SU-DHL-6 (cell line): Measurements from ENCODE around the gene IL13.
"Not testable (repeated sequence)": the region's sequence is repeated elsewhere in the genome, so short reads cannot be mapped to it uniquely, and the experiment has no call there.

Experiments
- H2AFZ ChIP-seq: fragments of 200-600 bp; sonication (generic); 2 replicates; pipeline ENCODE4 v1.6.1; 2014; ENCODE audit warnings: low read depth, mild to moderate bottlenecking, moderate library complexity, mixed read lengths, antibody characterized with exemption, low read length; ENCODE audit not compliant: severe bottlenecking
- H3F3A ChIP-seq: fragments of 200-600 bp; shearing (Covaris generic); 2 replicates; pipeline ENCODE4 v1.6.0; 2016; ENCODE audit warnings: antibody characterized with exemption, mild to moderate bottlenecking; ENCODE audit not compliant: insufficient read depth
- H3K27ac ChIP-seq: fragments of 200-600 bp; sonication (generic); 2 replicates; pipeline ENCODE4 v1.5.1; 2016; ENCODE audit warnings: low read depth, mild to moderate bottlenecking, low read length, moderate library complexity, mixed read lengths
- H3K27me3 ChIP-seq: fragments of 200-600 bp; sonication (generic), shearing (Covaris generic); 2 replicates; pipeline ENCODE4 v1.6.0; 2014; ENCODE audit warnings: mild to moderate bottlenecking, low read length
- H3K36me3 ChIP-seq: fragments of 200-600 bp; sonication (generic); 2 replicates; pipeline ENCODE4 v1.6.1; 2014; ENCODE audit warnings: mild to moderate bottlenecking, low read length, mixed read lengths
- H3K4me2 ChIP-seq: fragments of 300-600, 200-600 bp; shearing (Covaris generic), sonication (generic); 2 replicates; pipeline ENCODE4 v1.6.0; 2014; ENCODE audit warnings: low read length, low read depth, mild to moderate bottlenecking; ENCODE audit not compliant: poor library complexity, severe bottlenecking
- H3K4me3 ChIP-seq: fragments of 200-600 bp; sonication (generic); 2 replicates; pipeline ENCODE4 v1.5.1; 2014; ENCODE audit warnings: antibody characterized with exemption, low read length, mild to moderate bottlenecking, mixed read lengths; ENCODE audit not compliant: insufficient read depth, poor library complexity, severe bottlenecking
- H3K79me2 ChIP-seq: fragments of 200-600 bp; sonication (generic); 2 replicates; pipeline ENCODE4 v1.6.1; 2014; ENCODE audit warnings: mild to moderate bottlenecking, low read length, moderate library complexity; ENCODE audit not compliant: insufficient read depth
- H3K9ac ChIP-seq: fragments of 200-600 bp; sonication (generic); 2 replicates; pipeline ENCODE4 v1.7.0; 2014; ENCODE audit warnings: mild to moderate bottlenecking, low read length
- H3K9me2 ChIP-seq: fragments of 200-600 bp; sonication (generic); replicated peaks from 2 replicates; pipeline ENCODE4 v1.6.1; 2014; ENCODE audit warnings: low read length; ENCODE audit not compliant: insufficient read depth
- H3K9me3 ChIP-seq: fragments of 200-600 bp; sonication (generic); 2 replicates; pipeline ENCODE4 v1.6.1; 2014; ENCODE audit warnings: low read length, mixed read lengths; ENCODE audit not compliant: insufficient read depth
- H4K20me1 ChIP-seq: fragments of 200-600 bp; sonication (generic); 2 replicates; pipeline ENCODE4 v1.6.1; 2014; ENCODE audit warnings: low read depth, mild to moderate bottlenecking, antibody characterized with exemption, low read length, moderate library complexity, mixed read lengths
- CTCF ChIP-seq: fragments of 200-600 bp; sonication (generic); IDR thresholded peaks from one replicate; pipeline ENCODE4 v1.5.1; 2017; ENCODE audit warnings: antibody characterized with exemption, mild to moderate bottlenecking, low read length, moderate library complexity; ENCODE audit not compliant: insufficient read depth, poor library complexity, severe bottlenecking
- EZH2phosphoT487 ChIP-seq: fragments of 200-600 bp; sonication (generic), shearing (Covaris generic); conservative IDR thresholded peaks from 2 replicates; pipeline ENCODE4 v1.6.1; 2018; ENCODE audit warnings: mild to moderate bottlenecking, antibody characterized with exemption, low read length, moderate library complexity, mixed read lengths

The IL13 gene

GRCh38 chr5:132688536-132689339, 30.8 kb downstream of the IL13 start:
- TF ChIP-seq EZH2phosphoT487: no peak
- TF ChIP-seq CTCF: no peak
- H3K27ac ChIP-seq: no peak overlapping the region
- H3K27me3 ChIP-seq: no peaks in the 10 kb centered on the region
- no peaks in the 10 kb centered on the region for H4K20me1 ChIP-seq
- H3K4me3 ChIP-seq: no peak overlapping the region
- no peak overlapping the region for H3K4me2 ChIP-seq
- no peaks in the 10 kb centered on the region for H3K9me3 ChIP-seq
- no peaks in the 10 kb centered on the region for H3K9me2 ChIP-seq
- no peaks in the 10 kb centered on the region for H3F3A ChIP-seq
- H3K36me3 ChIP-seq: no peaks in the 10 kb centered on the region
- no peaks in the 10 kb centered on the region for H3K79me2 ChIP-seq
- no peak overlapping the region for H2AFZ ChIP-seq
- no peak overlapping the region for H3K9ac ChIP-seq

DNA sequence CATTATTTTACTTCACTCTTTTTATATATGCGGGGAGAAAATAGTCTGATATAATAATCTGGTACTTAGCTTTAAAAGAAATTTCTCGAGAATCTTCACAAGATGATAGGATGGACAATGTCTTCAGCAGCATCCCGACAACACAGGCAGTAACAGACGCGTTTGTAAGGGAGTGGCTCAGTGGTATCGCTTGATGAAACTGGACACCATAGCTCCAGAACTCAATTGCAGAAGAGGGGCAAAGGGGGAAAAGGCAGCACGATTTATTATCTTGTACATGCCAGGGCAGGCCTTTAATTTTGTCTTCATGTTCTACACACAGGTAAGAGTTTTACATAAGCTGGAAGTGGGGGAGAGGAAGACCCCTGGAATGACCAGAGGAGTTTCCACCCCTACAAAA, 31.5 kb downstream of the IL13 start:
- Histone ChIP-seq H3K27me3 (no peaks in the 10 kb centered on the region), H3K79me2 (no peaks in the 10 kb centered on the region), H3K36me3 (no peaks in the 10 kb centered on the region), H3K4me2 (no peak overlapping the region), H3F3A (no peaks in the 10 kb centered on the region), H3K9me2 (no peaks in the 10 kb centered on the region), H3K9me3 (no peaks in the 10 kb centered on the region), H4K20me1 (no peaks in the 10 kb centered on the region), H2AFZ (no peak overlapping the region), H3K4me3 (no peak overlapping the region), H3K9ac (no peak overlapping the region), H3K27ac (no peak overlapping the region)
- no peak for TF ChIP-seq CTCF
- TF ChIP-seq EZH2phosphoT487: no peak

GRCh38 chr5:132690156-132690555, 32.2 kb downstream of the IL13 start:
- Histone ChIP-seq H3K4me3 (no peak overlapping the region), H3K9me3 (no peaks in the 10 kb centered on the region), H3F3A (no peaks in the 10 kb centered on the region), H3K4me2 (no peak overlapping the region), H2AFZ (no peak overlapping the region), H3K27me3 (no peaks in the 10 kb centered on the region), H3K36me3 (no peaks in the 10 kb centered on the region), H3K27ac (no peak overlapping the region), H4K20me1 (no peaks in the 10 kb centered on the region), H3K9ac (no peak overlapping the region), H3K9me2 (no peaks in the 10 kb centered on the region), H3K79me2 (no peaks in the 10 kb centered on the region)
- TF ChIP-seq CTCF (no peak), EZH2phosphoT487 (no peak)

GRCh38 chr5:132691755-132692631, 34.0 kb downstream of the IL13 start:
- H3K9me3 ChIP-seq, H3K9ac ChIP-seq, H3K27me3 ChIP-seq, H3K27ac ChIP-seq, H3K4me2 ChIP-seq, H3F3A ChIP-seq, H3K9me2 ChIP-seq, H3K79me2 ChIP-seq, H4K20me1 ChIP-seq, H2AFZ ChIP-seq, H3K36me3 ChIP-seq, H3K4me3 ChIP-seq: not testable (repeated sequence)
